ENCODE data around the gene SLX9.
"Not testable (repeated sequence)": the region's sequence is repeated elsewhere in the genome, so short reads cannot be mapped to it uniquely, and the experiment has no call there.

Gene SLX9

GRCh38 chr21:45022736-45023135 is 82.9 kb downstream of the SLX9 start:
- TF ChIP-seq CTCF (IDR thresholded peaks at IDR 0.05; ENCODE audit: extremely low read depth, insufficient read depth, missing control alignments): no peak
- DNase-seq (ENCODE audit: low spot score): no peak
- in situ Hi-C loops (cut with MboI; ENCODE audit: low pct_unique_long_range_greater_than_20kb, low sequenced_read_pairs, unreplicated experiment): no loop called here

GRCh38 chr21:45024516-45024915 is 84.7 kb downstream of the SLX9 start:
- in situ Hi-C loops (cut with MboI; ENCODE audit: low pct_unique_long_range_greater_than_20kb, low sequenced_read_pairs, unreplicated experiment); DNase-seq (ENCODE audit: low spot score): not testable (repeated sequence)

GRCh38 chr21:45026066-45026745 is 86.4 kb downstream of the SLX9 start:
- no peak for TF ChIP-seq CTCF (IDR thresholded peaks at IDR 0.05; ENCODE audit: extremely low read depth, insufficient read depth, missing control alignments)
- in situ Hi-C loops (cut with MboI; ENCODE audit: low pct_unique_long_range_greater_than_20kb, low sequenced_read_pairs, unreplicated experiment): no loop called here
- no peak for DNase-seq (ENCODE audit: low spot score)
